Astrocyte of the spinal cord (primary cell): ENCODE data around the gene CYP27C1.

Experiments
- DNase-seq: peaks from one replicate; pipeline ENCODE4 v3.0.0; 2011; ENCODE audit warnings: low read depth, low spot score
- H3K4me3 ChIP-seq: 2 replicates; pipeline ENCODE4 v1.5.1; 2011; ENCODE audit warnings: low read depth, mild to moderate bottlenecking, low read length, moderate library complexity
- in situ Hi-C: cut with HindIII; loops from 2 replicates; pipeline ENCODE4 v1.10.0; 2017; ENCODE audit warnings: low sequenced_read_pairs
- TF ChIP-seq, protein P1 (sequence below): IDR thresholded peaks from 2 replicates; pipeline ENCODE4 v1.5.1; 2012; ENCODE audit warnings: low read depth, mild to moderate bottlenecking, low read length, inconsistent platforms

CYP27C1 gene

DNA sequence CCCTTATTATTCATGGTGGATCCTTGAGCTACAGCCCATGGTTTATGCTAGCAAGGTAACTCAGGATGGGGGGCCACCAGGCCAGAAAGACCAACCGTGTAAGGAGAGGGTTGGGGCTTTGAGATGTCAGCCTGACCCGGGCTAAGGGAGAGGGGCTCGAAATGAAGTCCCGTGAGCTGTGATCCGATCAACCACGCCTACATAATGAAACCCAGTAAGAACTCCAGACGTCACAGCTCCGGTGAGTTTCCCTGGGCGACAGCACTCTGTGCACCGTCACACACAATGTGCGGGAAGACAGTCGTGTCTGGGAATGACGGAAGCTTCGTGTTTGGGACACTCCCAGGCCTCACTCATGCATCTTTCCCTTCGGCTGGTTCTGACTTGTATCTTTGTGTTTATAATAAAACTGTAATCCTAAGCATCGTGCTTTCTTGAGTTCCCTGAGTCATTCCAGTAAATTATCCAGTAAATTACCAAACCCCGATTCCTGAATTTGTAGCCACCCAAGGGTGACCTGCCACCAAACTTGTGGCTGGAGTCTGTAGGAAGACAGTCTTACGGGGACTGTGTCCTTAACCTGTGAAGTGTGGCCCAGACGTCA lies 44.2 kb downstream of the CYP27C1 start:
- TF ChIP-seq, protein P1, sequence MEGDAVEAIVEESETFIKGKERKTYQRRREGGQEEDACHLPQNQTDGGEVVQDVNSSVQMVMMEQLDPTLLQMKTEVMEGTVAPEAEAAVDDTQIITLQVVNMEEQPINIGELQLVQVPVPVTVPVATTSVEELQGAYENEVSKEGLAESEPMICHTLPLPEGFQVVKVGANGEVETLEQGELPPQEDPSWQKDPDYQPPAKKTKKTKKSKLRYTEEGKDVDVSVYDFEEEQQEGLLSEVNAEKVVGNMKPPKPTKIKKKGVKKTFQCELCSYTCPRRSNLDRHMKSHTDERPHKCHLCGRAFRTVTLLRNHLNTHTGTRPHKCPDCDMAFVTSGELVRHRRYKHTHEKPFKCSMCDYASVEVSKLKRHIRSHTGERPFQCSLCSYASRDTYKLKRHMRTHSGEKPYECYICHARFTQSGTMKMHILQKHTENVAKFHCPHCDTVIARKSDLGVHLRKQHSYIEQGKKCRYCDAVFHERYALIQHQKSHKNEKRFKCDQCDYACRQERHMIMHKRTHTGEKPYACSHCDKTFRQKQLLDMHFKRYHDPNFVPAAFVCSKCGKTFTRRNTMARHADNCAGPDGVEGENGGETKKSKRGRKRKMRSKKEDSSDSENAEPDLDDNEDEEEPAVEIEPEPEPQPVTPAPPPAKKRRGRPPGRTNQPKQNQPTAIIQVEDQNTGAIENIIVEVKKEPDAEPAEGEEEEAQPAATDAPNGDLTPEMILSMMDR: no peak
- no peak overlapping the region for H3K4me3 ChIP-seq
- in situ Hi-C loops: no loop called here
- DNase-seq: no peak

DNA sequence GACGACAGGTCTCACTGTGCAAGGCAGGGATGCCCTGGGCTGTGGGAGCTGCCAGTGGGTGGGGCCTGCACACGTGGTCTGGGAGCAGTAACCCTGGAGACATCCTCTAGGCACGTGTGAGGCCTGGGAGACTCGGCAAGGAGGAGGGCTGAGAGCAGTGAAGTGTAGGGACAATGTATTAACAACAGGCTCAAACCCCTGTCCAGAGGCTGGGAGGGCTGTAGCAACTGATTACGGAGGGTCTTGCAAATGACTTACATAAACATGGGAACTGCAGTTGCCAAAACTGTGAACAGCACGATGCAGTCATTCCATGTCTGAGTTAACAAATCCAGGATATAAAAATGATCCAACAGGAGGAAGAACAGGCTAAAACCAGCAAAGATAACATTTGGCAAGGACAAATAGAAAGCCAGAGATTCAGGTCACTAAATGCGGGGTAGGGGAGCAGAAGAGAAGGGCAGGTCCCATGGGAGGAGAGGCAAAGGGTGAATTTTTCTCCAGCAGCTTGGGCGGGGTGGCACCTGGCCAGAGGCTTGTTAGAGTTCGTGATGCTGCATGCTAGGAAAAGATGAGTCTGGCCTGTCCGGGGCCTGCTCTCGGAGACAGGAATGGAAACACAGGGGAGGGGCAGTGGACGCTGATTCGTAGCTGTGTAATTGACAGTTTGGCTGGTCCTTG lies 44.9 kb downstream of the CYP27C1 start:
- no peak for DNase-seq
- no peak overlapping the region for H3K4me3 ChIP-seq
- in situ Hi-C loops: no loop called here
- TF ChIP-seq, protein P1: no peak

DNA sequence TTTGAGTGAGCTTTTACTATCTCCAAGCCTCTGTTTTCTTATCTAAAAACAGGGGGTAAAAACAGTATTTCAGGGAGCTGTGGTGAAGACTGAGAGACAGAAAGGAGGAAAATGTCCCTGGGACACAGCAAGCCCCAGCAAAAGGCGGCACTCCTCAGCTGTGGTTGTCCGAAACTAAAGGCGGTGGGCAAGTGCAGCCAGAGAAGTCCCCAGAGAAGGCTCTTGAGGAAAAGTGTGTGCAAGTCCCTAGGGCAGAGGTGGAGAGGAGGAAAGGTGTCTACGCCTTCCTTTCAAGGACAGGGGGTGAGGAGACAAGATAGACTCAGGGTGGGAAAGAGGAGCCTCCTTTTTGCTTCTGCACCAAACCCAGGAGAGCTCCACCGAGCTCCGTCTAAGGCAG lies 45.5 kb downstream of the CYP27C1 start:
- TF ChIP-seq, protein P1: no peak
- no peak for DNase-seq
- in situ Hi-C loops: no loop called here
- H3K4me3 ChIP-seq: no peak overlapping the region

DNA sequence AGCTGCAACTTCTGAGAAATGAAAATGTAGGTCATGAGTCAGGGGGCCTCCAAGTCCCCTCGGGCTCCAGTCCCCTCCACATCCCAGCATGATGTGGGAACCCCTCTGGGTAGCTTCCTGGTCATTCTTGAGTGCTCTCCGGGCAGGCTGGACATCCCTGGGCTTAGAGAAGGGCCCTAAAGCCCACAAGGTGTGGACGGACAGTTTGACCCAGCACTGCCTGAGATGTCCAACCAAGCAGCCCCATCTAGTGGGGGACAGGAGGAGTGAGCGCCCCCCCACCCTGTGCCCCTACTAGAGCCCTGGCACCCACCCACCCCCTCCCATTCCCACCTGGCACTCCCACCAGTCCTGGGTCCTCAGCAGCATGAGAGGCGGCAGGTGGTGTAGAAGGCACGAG lies 46.0 kb downstream of the CYP27C1 start:
- no peak overlapping the region for H3K4me3 ChIP-seq
- in situ Hi-C loops: no loop called here
- peak; percentile 46 for DNase-seq
- TF ChIP-seq, protein P1: peak; percentile 52

DNA sequence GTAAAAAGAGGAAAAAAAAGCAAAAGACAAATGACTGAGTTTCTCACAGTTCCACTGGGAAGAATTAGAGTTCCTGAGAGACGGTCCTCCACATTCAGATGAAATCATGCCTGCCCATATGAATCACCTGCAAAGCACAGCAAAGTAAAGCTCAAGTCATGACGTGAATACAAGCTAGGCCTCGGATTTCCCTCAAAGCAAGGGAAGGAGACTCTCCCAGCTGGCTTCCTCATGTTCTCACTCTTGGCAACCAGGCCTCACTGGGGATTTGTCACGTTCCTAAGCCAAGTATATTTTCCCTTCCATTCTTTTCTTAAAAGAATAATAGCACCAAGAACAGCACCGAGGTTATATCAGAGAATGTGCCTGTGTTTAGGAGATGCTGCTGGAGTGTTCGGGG lies 47.0 kb downstream of the CYP27C1 start:
- TF ChIP-seq, protein P1: no peak
- in situ Hi-C loops: no loop called here
- no peak overlapping the region for H3K4me3 ChIP-seq
- peak; percentile 88 for DNase-seq

DNA sequence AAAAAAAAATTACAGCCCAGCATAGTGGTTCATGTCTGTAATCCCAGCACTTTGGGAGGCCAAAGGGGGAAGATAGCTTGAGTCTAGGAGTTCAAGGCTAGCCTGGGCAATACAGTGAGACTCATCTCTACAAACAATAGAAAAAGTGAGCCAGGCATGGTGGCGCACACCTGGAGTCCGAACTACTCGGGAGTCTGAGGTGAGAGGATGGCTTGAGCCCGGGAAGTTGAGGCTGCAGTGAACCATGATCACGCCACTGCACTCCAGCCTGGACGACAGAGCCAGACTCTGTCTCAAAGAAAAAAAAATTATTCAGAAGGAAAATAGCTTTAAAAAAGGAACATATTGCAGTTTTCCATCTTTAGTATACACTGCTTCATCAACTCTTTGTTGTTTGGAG lies 47.8 kb downstream of the CYP27C1 start:
- DNase-seq: no peak
- H3K4me3 ChIP-seq: no peak overlapping the region
- TF ChIP-seq, protein P1: no peak
- in situ Hi-C loops: no loop called here
